ENCODE results near the gene WDFY2.

DNA sequence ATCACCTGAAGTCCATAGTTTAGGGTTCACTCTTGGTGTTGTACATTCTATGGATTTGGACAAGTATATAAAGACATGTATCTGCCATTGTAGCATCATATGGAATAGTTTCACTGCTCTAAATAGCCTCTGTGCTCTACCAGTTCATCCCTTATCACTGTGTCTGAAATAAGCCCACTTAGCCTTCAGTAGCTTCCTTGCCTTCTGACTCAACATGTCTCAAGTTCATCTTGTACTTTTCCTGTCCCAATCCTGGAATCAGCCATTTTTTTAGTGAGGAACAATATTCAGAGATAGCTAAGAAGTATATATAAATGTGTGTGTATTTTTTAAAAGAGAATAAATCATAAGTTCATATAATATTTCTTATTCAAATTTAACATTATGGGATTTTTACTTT lies 140.5 kb downstream of the WDFY2 start:
- TF ChIP-seq CTBP1 (IDR thresholded peaks at IDR 0.05; ENCODE audit: borderline replicate concordance) (no peak), BHLHE40 (IDR thresholded peaks at IDR 0.05; ENCODE audit: borderline replicate concordance) (no peak), SP1 (IDR thresholded peaks at IDR 0.05) (no peak), FOXM1 (IDR thresholded peaks at IDR 0.05; ENCODE audit: borderline replicate concordance) (no peak), NFRKB (IDR thresholded peaks at IDR 0.05) (no peak), FOXA1 (IDR thresholded peaks at IDR 0.05) (no peak), LEF1 (IDR thresholded peaks at IDR 0.05; ENCODE audit: borderline replicate concordance) (no peak)
